K562 (cell line): ENCODE results near the gene STRN3. TPM values are rescaled to one million over a fixed set of nuclear protein-coding genes. Genes with fewer than 3 reads are reported as not detected.

Source experiments
- CBX3 ChIP-seq, 2 experiments: IDR thresholded peaks; 1 replicate in 1 of 2; 2 replicates in 1 of 2; pipeline ENCODE4 v1.6.1; 2012; ENCODE audit warnings: inconsistent platforms in 2 of 2, low read length in 2 of 2, borderline replicate concordance in 1 of 2, control low read depth in 1 of 2
- CHD7 ChIP-seq: fragments of 200-600 bp; sonication (generic); IDR thresholded peaks from one replicate; pipeline ENCODE4 v1.6.1; 2012; ENCODE audit warnings: mild to moderate bottlenecking, low read depth, low read length, inconsistent platforms
- COPS2 ChIP-seq: fragments of 450-650 bp; conservative IDR thresholded peaks from 2 replicates; pipeline ENCODE4 v1.6.1; 2016; ENCODE audit warnings: mild to moderate bottlenecking, moderate library complexity
- GABPA ChIP-seq: fragments of 200-800 bp; sonication (Bioruptor generic); conservative IDR thresholded peaks from 2 replicates; pipeline ENCODE4 v1.6.1; 2016; ENCODE audit warnings: low read depth, missing genetic modification characterization, missing compliant biosample characterization
- IFI16 ChIP-seq: fragments of 250-450 bp; sonication (Bioruptor Pico); IDR thresholded peaks from 2 replicates; pipeline ENCODE4 v2.1.2; 2022; ENCODE audit warnings: mild to moderate bottlenecking, inconsistent platforms
- NFIX ChIP-seq: fragments of 250-450 bp; sonication (Bioruptor Pico); IDR thresholded peaks from 2 replicates; pipeline ENCODE4 v1.4.0; 2020; ENCODE audit warnings: low read depth, mild to moderate bottlenecking, moderate library complexity
- PHF8 ChIP-seq: fragments of 200-600 bp; sonication (generic); IDR thresholded peaks from 2 replicates; pipeline ENCODE4 v1.6.1; 2012; ENCODE audit warnings: mixed run types, mild to moderate bottlenecking, inconsistent platforms, low read length, moderate library complexity, borderline replicate concordance
- TCF3 ChIP-seq: sonication (generic); formaldehyde crosslinking; IDR thresholded peaks from 2 replicates; pipeline ENCODE4 v1.4.0; 2020; ENCODE audit warnings: mild to moderate bottlenecking, missing genetic modification reagents
- ZFX ChIP-seq: sonication (generic); formaldehyde crosslinking; IDR thresholded peaks from 2 replicates; pipeline ENCODE4 v1.8.0; 2022; ENCODE audit warnings: mild to moderate bottlenecking, missing genetic modification reagents, moderate library complexity
- polyA plus RNA-seq, 8 experiments: library from polyadenylated mRNA; depleted of rRNA in 4 of 8; stranded (reverse) in 5 of 8; unstranded in 3 of 8; fragments of >200 nt; fragmentation: Nextera tagmentation in 2 of 8; fragmentation: Illumina TruSeq in 1 of 8; extraction: Ambion mirVana in 2 of 8; extraction: Trizol in 1 of 8; gene quantifications; 2 replicates each; pipeline versions ENCODE4 v1.2.1 to v1.2.3, GENCODE V29; 2011 to 2014; ENCODE audit warnings: inconsistent platforms in 1 of 8, missing spikeins in 1 of 8
- total RNA-seq, 7 experiments: library from RNA; depleted of rRNA in 6 of 7; stranded (reverse); fragments of >200 nt in 6 of 7; fragmentation: Illumina TruSeq in 2 of 7; extraction: Trizol in 2 of 7; gene quantifications; 2 replicates each; pipeline versions ENCODE4 v1.2.1 to v1.2.3, GENCODE V29; 2011 to 2021; ENCODE audit warnings: low replicate concordance in 1 of 7
- TF ChIP-seq, protein P1 (sequence below): IDR thresholded peaks from 3 replicates; pipeline ENCODE4 v1.6.1; 2011; ENCODE audit warnings: borderline replicate concordance, mild to moderate bottlenecking, moderate library complexity; ENCODE audit not compliant: insufficient read length; ENCODE audit errors: extremely low read depth
- TF ChIP-seq, protein P2 (sequence below): sonication (generic); formaldehyde crosslinking; IDR thresholded peaks from 2 replicates; pipeline ENCODE4 v1.8.1; 2023; ENCODE audit warnings: mild to moderate bottlenecking, missing genetic modification reagents

The STRN3 gene
- total and polyA plus RNA-seq, 9 of the 15 experiments (the other 6 are each of a cell fraction or from before 2014, with no cell fraction given), result 5.9 to 29.1 (median 16.0) TPM

GRCh38 chr14:31059152-31059924, 33.2 kb upstream of the STRN3 start (continued):
- TF ChIP-seq, protein P1, sequence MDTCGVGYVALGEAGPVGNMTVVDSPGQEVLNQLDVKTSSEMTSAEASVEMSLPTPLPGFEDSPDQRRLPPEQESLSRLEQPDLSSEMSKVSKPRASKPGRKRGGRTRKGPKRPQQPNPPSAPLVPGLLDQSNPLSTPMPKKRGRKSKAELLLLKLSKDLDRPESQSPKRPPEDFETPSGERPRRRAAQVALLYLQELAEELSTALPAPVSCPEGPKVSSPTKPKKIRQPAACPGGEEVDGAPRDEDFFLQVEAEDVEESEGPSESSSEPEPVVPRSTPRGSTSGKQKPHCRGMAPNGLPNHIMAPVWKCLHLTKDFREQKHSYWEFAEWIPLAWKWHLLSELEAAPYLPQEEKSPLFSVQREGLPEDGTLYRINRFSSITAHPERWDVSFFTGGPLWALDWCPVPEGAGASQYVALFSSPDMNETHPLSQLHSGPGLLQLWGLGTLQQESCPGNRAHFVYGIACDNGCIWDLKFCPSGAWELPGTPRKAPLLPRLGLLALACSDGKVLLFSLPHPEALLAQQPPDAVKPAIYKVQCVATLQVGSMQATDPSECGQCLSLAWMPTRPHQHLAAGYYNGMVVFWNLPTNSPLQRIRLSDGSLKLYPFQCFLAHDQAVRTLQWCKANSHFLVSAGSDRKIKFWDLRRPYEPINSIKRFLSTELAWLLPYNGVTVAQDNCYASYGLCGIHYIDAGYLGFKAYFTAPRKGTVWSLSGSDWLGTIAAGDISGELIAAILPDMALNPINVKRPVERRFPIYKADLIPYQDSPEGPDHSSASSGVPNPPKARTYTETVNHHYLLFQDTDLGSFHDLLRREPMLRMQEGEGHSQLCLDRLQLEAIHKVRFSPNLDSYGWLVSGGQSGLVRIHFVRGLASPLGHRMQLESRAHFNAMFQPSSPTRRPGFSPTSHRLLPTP, result no peak
- TF ChIP-seq CHD7 (no peak), NFIX (CRISPR knock-in tag) (no peak), COPS2 (no peak), TCF3 (CRISPR knock-in tag) (peak; percentile 99), ZFX (CRISPR knock-in tag) (no peak), CBX3 (IDR thresholded peaks at IDR 0.05; ENCODE audit: borderline replicate concordance in 1 of 2, low read length in 2 of 2) (peak in 1 of 2 experiments; percentile 82; a peak in 2 of 3 replicates), GABPA (tag) (0 out of 2 replicates have a peak, but pooled peaks have one; percentile 25), PHF8 (no peak), IFI16 (no peak)
- TF ChIP-seq, protein P2, sequence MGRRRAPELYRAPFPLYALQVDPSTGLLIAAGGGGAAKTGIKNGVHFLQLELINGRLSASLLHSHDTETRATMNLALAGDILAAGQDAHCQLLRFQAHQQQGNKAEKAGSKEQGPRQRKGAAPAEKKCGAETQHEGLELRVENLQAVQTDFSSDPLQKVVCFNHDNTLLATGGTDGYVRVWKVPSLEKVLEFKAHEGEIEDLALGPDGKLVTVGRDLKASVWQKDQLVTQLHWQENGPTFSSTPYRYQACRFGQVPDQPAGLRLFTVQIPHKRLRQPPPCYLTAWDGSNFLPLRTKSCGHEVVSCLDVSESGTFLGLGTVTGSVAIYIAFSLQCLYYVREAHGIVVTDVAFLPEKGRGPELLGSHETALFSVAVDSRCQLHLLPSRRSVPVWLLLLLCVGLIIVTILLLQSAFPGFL (CRISPR knock-in tag), result no peak
